ENCODE data around the gene NUMB. TPM values are rescaled to one million over a fixed set of nuclear protein-coding genes. Genes with fewer than 3 reads are reported as not detected.

NUMB gene
- total and polyA plus RNA-seq, 2 of the 4 experiments (the other 2 are of a cell fraction): 45.9 to 114 TPM

GRCh38 chr14:73265721-73266046 is 192.7 kb downstream of the NUMB start:
- Histone ChIP-seq H3K4me3 (ENCODE audit: insufficient read depth, low read depth, low read length) (no peak overlapping the region), H3K27me3 (ENCODE audit: control insufficient read depth, insufficient read depth, low read length) (no peaks in the 10 kb centered on the region), H2BK5ac (ENCODE audit: low read depth, low read length, poor library complexity, severe bottlenecking) (no peak overlapping the region), H3K14ac (replicated peaks; ENCODE audit: low read depth, low read length) (no peak overlapping the region), H3K4me1 (ENCODE audit: control insufficient read depth, insufficient read depth, low read length) (peaks cover 4% of the 10 kb centered on the region), H2BK15ac (ENCODE audit: low read depth, low read length) (no peak overlapping the region), H3K23ac (ENCODE audit: low read depth, low read length) (no peak overlapping the region), H3K4ac (ENCODE audit: low read depth, low read length) (no peak overlapping the region), H3K27ac (ENCODE audit: insufficient read depth, low read length) (no peak overlapping the region), H3K18ac (ENCODE audit: low read depth, low read length) (no peak overlapping the region), H3K36me3 (ENCODE audit: control insufficient read depth, insufficient read depth, low read length) (no peaks in the 10 kb centered on the region), H3K4me2 (ENCODE audit: low read depth, low read length) (no peak overlapping the region), H4K5ac (ENCODE audit: low read depth, low read length) (no peak overlapping the region), H4K20me1 (ENCODE audit: insufficient read depth, low read length) (no peaks in the 10 kb centered on the region), H2AK9ac (replicated peaks; ENCODE audit: low read depth, low read length, poor library complexity) (no peak overlapping the region), H3K56ac (ENCODE audit: extremely low read depth, insufficient read depth, low read length) (no peak overlapping the region), H2BK20ac (ENCODE audit: low read depth, low read length) (no peak overlapping the region), H3K9me3 (ENCODE audit: control insufficient read depth, insufficient read depth, low read length) (no peaks in the 10 kb centered on the region), H2AFZ (replicated peaks; ENCODE audit: low read length, poor library complexity) (no peak overlapping the region), H3K79me1 (ENCODE audit: low read depth in 1 of 2, low read length in 2 of 2) (no peaks in the 10 kb centered on the region), H2BK120ac (ENCODE audit: low read depth, low read length) (no peak overlapping the region), H4K91ac (ENCODE audit: insufficient read depth, low read depth, low read length) (no peak overlapping the region), H4K8ac (ENCODE audit: low read depth in 2 of 2, low read length in 2 of 2) (no peak overlapping the region), H3K9ac (ENCODE audit: low read depth, low read length) (no peak overlapping the region), H3K9me1 (ENCODE audit: insufficient read depth, low read length) (peaks cover 2% of the 10 kb centered on the region; the same call in 1 of the 2 replicates), H2AK5ac (ENCODE audit: low read depth, low read length) (no peak overlapping the region)
- TF ChIP-seq CTCF (conservative IDR thresholded peaks at IDR 0.05; ENCODE audit: low read depth, low read length) (no peak), MAFK (IDR thresholded peaks at IDR 0.05; ENCODE audit: low read depth, low read length) (no peak), CEBPB (IDR thresholded peaks at IDR 0.05; ENCODE audit: low read depth, low read length) (no peak), NFE2L2 (IDR thresholded peaks at IDR 0.05; ENCODE audit: low read depth, low read length) (no peak), RAD21 (IDR thresholded peaks at IDR 0.05; ENCODE audit: low read length) (no peak), USF2 (IDR thresholded peaks at IDR 0.05; ENCODE audit: low read depth, low read length) (no peak), POLR2A (IDR thresholded peaks at IDR 0.05; ENCODE audit: low read depth, low read length) (no peak), RFX5 (IDR thresholded peaks at IDR 0.05; ENCODE audit: low read depth, low read length) (no peak), ELK1 (IDR thresholded peaks at IDR 0.05; ENCODE audit: borderline replicate concordance, low read depth, low read length) (no peak), RCOR1 (IDR thresholded peaks at IDR 0.05; ENCODE audit: insufficient replicate concordance, low read length) (no peak), MXI1 (IDR thresholded peaks at IDR 0.05; ENCODE audit: borderline replicate concordance, low read depth, low read length) (no peak), CHD1 (IDR thresholded peaks at IDR 0.05; ENCODE audit: low read depth, low read length) (no peak)
- no TSS peak for BruUV-seq (replicated peaks)
- ATAC-seq (ENCODE audit: low read depth): no peak
- WGBS, 2 experiments (ENCODE audit: extremely low coverage in 2 of 2, insufficient read length in 1 of 2): no CpG with 5 or more reads among the region's 3 CpGs
- dilution Hi-C loops (cut with HindIII; ENCODE audit: low sequenced_read_pairs, unreplicated experiment) (no loop called here), intact Hi-C loops (cut with micrococcal nuclease) (no loop called here), in situ Hi-C loops (cut with MboI; ENCODE audit: low sequenced_read_pairs) (no loop called here)
- no peak for DNase-seq
- CTCF ChIA-PET: interaction anchor here (0.8 to 1.0 kb wide), 2 partner anchors 9 to 206 kb away, joined by 4 to 5 read pairs; no protein-coding TSS in a partner anchor
- POLR2A ChIA-PET (ENCODE audit: unreplicated experiment): no interaction called here

All from IMR-90 (cell line).